DOHH2 (cell line): Measurements from ENCODE around the gene ANXA1.

ENCODE experiments used
- CTCF ChIP-seq: fragments of 200-600 bp; sonication (generic); IDR thresholded peaks from one replicate; pipeline ENCODE4 v1.5.1; 2014; ENCODE audit warnings: antibody characterized with exemption, mild to moderate bottlenecking, low read depth, low read length; ENCODE audit not compliant: poor library complexity, severe bottlenecking
- EZH2phosphoT487 ChIP-seq: fragments of 200-600 bp; sonication (generic); IDR thresholded peaks from 2 replicates; pipeline ENCODE4 v1.6.1; 2017; ENCODE audit warnings: borderline replicate concordance, mild to moderate bottlenecking, antibody characterized with exemption, low read length, moderate library complexity, mixed read lengths

GRCh38 chr9:73143711-73144328, 7.8 kb upstream of the ANXA1 start:
- no peak for TF ChIP-seq EZH2phosphoT487
- TF ChIP-seq CTCF = no peak
